ENCODE results near the gene MKI67.

MKI67 gene

GRCh38 chr10:128054163-128054970, 71.9 kb downstream of the MKI67 start:
- in situ Hi-C loops (cut with HindIII; ENCODE audit: low sequenced_read_pairs), result loop anchor here (5.0 kb wide), 1 partner anchor 42 kb away; no protein-coding TSS in a partner anchor

DNA sequence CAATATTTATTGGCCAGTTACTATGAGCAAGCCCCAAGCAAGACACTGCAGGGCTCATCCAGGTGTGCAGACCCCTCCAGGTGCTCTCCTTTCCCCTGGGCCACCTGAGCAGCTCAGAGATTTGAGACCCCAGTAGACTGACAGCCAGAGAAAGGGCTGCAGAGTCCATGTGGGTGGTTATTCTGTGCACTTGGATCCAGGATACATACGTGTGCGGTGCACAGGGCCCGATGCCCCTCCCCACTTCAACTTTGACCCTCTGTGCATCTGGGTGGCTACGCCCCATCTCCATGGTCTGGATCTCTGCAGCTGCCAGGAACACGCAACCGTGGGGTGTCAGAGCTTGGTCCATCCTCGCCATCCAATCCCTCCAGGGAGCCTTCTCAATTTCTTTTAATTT, 72.9 kb downstream of the MKI67 start:
- in situ Hi-C loops (cut with HindIII; ENCODE audit: low sequenced_read_pairs), result loop anchor here (5.0 kb wide), 1 partner anchor 41 kb away; no protein-coding TSS in a partner anchor

- in situ Hi-C loops (cut with HindIII; ENCODE audit: low sequenced_read_pairs), result loop anchor here (5.0 kb wide), 1 partner anchor 40 kb away; no protein-coding TSS in a partner anchor
Observed at GRCh38 chr10:128052696-128053095, 73.5 kb downstream of the MKI67 start.

- in situ Hi-C loops (cut with HindIII; ENCODE audit: low sequenced_read_pairs), result loop anchor here (5.0 kb wide), 1 partner anchor 39 kb away; no protein-coding TSS in a partner anchor
Observed at GRCh38 chr10:128051548-128051947, 74.7 kb downstream of the MKI67 start.

DNA sequence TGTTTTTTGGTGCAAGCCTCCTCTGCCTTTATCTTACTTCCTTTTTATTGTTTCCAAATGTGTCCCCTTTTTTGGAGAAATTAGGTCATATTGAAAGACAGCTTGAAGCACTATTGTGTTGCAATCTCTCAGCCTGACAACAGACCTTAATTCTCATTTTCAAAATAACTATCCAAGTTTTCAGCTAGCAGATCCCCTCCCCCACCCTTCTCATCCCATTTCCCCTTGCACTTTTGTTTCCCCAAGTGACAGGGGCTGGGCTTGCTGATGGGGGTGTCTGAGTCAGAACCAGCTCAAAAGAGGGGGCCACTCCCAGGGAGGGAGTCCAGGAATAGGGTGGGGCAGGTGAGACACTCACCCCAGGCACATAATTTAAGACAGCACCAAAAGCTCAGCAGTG, 75.3 kb downstream of the MKI67 start:
- in situ Hi-C loops (cut with HindIII; ENCODE audit: low sequenced_read_pairs), result loop anchor here (5.0 kb wide), 1 partner anchor 39 kb away; no protein-coding TSS in a partner anchor

DNA sequence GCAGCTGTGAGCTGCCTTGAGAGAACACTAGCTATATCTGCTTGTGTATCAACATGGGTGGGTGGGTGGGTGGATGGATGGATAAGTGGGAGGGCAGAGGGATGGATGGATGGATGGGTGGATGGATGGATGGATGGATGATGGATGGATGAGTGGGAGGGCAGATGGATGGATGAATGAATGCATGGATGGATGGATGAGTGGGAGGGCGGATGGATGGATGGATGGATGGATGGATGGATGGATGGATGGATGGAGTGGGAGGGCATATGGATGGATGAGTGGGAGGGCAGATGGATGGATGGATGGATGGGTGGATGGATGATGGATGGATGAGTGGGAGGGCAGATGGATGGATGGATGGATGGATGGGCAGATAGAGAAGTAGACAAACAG, 76.1 kb downstream of the MKI67 start:
- in situ Hi-C loops (cut with HindIII; ENCODE audit: low sequenced_read_pairs), result loop anchor here (5.0 kb wide), 1 partner anchor 38 kb away; no protein-coding TSS in a partner anchor

GRCh38 chr10:128049226-128050120, 76.8 kb downstream of the MKI67 start:
- in situ Hi-C loops (cut with HindIII; ENCODE audit: low sequenced_read_pairs), result loop anchor here (5.0 kb wide), 1 partner anchor 37 kb away; no protein-coding TSS in a partner anchor

DNA sequence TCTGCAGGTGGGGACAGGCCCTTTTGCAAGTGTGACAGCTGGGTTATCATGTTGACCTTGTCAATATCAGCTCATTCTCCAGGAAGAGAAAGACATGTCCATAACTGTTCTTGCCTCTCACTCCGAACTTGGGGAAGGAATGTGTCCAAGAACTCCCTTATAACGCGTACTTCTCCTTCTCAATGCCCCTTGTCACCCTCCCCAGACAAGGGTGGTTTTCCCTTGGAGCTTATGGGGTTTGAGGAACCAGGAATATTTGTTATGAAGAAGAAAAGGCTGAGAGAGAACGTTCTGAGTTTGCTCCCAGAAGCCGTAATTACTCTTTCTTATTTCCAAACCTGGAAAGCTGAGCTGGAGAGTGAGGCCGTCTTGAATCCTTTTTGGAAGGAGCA, 77.4 kb downstream of the MKI67 start:
- in situ Hi-C loops (cut with HindIII; ENCODE audit: low sequenced_read_pairs), result no loop called here

- in situ Hi-C loops (cut with HindIII; ENCODE audit: low sequenced_read_pairs), result no loop called here
Observed at GRCh38 chr10:128047991-128048818, 78.0 kb downstream of the MKI67 start.

GRCh38 chr10:128047351-128047750, 78.9 kb downstream of the MKI67 start:
- in situ Hi-C loops (cut with HindIII; ENCODE audit: low sequenced_read_pairs), result no loop called here

GRCh38 chr10:128046953-128047290, 79.3 kb downstream of the MKI67 start:
- in situ Hi-C loops (cut with HindIII; ENCODE audit: low sequenced_read_pairs), result no loop called here

All from endothelial cell of hepatic sinusoid (primary cell).